HepG2 (cell line): ENCODE results near the gene WNT4. TPM values are rescaled to one million over a fixed set of nuclear protein-coding genes. Genes with fewer than 3 reads are reported as not detected.

ENCODE experiments used
- BHLHE40 ChIP-seq: IDR thresholded peaks from 2 replicates; pipeline ENCODE4 v1.6.1; 2011; ENCODE audit warnings: low read length, improper control_type of control experiment
- TRIM24 ChIP-seq: sonication (generic); formaldehyde crosslinking; IDR thresholded peaks from 2 replicates; pipeline ENCODE4 v1.8.0; 2022; ENCODE audit warnings: mild to moderate bottlenecking, missing genetic modification reagents
- ZNF296 ChIP-seq: sonication (generic); formaldehyde crosslinking; conservative IDR thresholded peaks from 2 replicates; pipeline ENCODE4 v1.5.0; 2020; ENCODE audit warnings: mild to moderate bottlenecking, missing genetic modification reagents
- ZNF468 ChIP-seq: sonication (generic); formaldehyde crosslinking; IDR thresholded peaks from 2 replicates; pipeline ENCODE4 v1.8.0; 2022; ENCODE audit warnings: mild to moderate bottlenecking, moderate library complexity, missing genetic modification reagents
- ZNF800 ChIP-seq: sonication (generic); formaldehyde crosslinking; IDR thresholded peaks from 2 replicates; pipeline ENCODE4 v1.4.0; 2020; ENCODE audit warnings: missing genetic modification reagents
- polyA plus RNA-seq, 8 experiments: library from polyadenylated mRNA; depleted of rRNA in 3 of 8; stranded (reverse) in 7 of 8; unstranded in 1 of 8; fragments of >200 nt; fragmentation: Illumina TruSeq in 4 of 8; extraction: Trizol in 4 of 8; gene quantifications; 2 replicates each; pipeline versions ENCODE4 v1.2.1 to v1.2.3, GENCODE V29; 2011 to 2016; ENCODE audit warnings: low read depth in 4 of 8, missing spikeins in 1 of 8, mixed read lengths in 1 of 8; ENCODE audit not compliant: insufficient read depth in 1 of 8
- total RNA-seq, 5 experiments: library from RNA; depleted of rRNA; stranded (reverse); fragments of >200 nt; fragmentation: Illumina TruSeq; extraction: Trizol; gene quantifications; 2 replicates each; pipeline ENCODE4 v1.2.3, GENCODE V29; 2016; ENCODE audit warnings: low read depth in 1 of 5
- TF ChIP-seq, protein P1 (sequence below): sonication (generic); formaldehyde crosslinking; IDR thresholded peaks from 2 replicates; pipeline ENCODE4 v1.5.1; 2020; ENCODE audit warnings: mild to moderate bottlenecking, missing genetic modification reagents, borderline replicate concordance

The WNT4 gene
- total and polyA plus RNA-seq, 2 of the 13 experiments (the other 11 are each of a cell fraction or from before 2014, with no cell fraction given) = not detected

DNA sequence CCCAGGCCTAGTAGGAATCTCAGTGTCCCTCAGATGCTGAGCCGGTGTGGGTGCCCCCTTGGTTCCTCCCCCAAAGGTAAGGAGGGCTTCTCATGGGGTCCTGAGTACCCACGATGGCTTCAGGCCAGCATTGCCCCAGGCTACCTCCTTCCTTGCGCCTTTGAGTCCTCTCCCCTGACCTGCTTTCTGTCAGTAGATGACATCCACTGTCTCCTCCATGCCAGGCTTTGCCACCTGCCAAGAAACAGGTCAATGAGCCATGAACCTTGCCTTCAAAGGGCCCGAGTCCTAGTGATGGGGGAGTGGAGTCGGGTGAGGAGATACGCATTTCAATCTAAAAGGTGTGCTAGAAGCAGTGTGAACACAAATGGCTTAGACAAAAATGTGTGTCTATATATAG is 15.6 kb downstream of the WNT4 start (continued):
- TF ChIP-seq, protein P1, sequence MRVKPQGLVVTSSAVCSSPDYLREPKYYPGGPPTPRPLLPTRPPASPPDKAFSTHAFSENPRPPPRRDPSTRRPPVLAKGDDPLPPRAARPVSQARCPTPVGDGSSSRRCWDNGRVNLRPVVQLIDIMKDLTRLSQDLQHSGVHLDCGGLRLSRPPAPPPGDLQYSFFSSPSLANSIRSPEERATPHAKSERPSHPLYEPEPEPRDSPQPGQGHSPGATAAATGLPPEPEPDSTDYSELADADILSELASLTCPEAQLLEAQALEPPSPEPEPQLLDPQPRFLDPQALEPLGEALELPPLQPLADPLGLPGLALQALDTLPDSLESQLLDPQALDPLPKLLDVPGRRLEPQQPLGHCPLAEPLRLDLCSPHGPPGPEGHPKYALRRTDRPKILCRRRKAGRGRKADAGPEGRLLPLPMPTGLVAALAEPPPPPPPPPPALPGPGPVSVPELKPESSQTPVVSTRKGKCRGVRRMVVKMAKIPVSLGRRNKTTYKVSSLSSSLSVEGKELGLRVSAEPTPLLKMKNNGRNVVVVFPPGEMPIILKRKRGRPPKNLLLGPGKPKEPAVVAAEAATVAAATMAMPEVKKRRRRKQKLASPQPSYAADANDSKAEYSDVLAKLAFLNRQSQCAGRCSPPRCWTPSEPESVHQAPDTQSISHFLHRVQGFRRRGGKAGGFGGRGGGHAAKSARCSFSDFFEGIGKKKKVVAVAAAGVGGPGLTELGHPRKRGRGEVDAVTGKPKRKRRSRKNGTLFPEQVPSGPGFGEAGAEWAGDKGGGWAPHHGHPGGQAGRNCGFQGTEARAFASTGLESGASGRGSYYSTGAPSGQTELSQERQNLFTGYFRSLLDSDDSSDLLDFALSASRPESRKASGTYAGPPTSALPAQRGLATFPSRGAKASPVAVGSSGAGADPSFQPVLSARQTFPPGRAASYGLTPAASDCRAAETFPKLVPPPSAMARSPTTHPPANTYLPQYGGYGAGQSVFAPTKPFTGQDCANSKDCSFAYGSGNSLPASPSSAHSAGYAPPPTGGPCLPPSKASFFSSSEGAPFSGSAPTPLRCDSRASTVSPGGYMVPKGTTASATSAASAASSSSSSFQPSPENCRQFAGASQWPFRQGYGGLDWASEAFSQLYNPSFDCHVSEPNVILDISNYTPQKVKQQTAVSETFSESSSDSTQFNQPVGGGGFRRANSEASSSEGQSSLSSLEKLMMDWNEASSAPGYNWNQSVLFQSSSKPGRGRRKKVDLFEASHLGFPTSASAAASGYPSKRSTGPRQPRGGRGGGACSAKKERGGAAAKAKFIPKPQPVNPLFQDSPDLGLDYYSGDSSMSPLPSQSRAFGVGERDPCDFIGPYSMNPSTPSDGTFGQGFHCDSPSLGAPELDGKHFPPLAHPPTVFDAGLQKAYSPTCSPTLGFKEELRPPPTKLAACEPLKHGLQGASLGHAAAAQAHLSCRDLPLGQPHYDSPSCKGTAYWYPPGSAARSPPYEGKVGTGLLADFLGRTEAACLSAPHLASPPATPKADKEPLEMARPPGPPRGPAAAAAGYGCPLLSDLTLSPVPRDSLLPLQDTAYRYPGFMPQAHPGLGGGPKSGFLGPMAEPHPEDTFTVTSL = no peak
- TF ChIP-seq ZNF800 = no peak
- no peak for TF ChIP-seq BHLHE40
- TF ChIP-seq ZNF296 (CRISPR knock-in tag) = no peak
- no peak for TF ChIP-seq TRIM24 (CRISPR knock-in tag)
- TF ChIP-seq ZNF468 (CRISPR knock-in tag) = no peak
